Effector memory CD4-positive, alpha-beta T cell (primary cell): Measurements from ENCODE around the gene KCND2.

ENCODE experiments used
- DNase-seq, 3 donors: peaks; one replicate each; pipeline ENCODE4 v3.0.0-alpha.2; 2020
- H3K27ac ChIP-seq: 2 replicates; pipeline ENCODE4 v1.7.0; 2013; ENCODE audit warnings: mild to moderate bottlenecking, low read length, moderate library complexity; ENCODE audit not compliant: insufficient read depth, poor library complexity, severe bottlenecking
- H3K27me3 ChIP-seq: replicated peaks from 2 replicates; pipeline ENCODE4 v1.7.0; 2013; ENCODE audit warnings: mild to moderate bottlenecking, low read length; ENCODE audit not compliant: insufficient read depth, control insufficient read depth, poor library complexity, severe bottlenecking
- H3K36me3 ChIP-seq: 2 replicates; pipeline ENCODE4 v1.7.0; 2013; ENCODE audit warnings: mild to moderate bottlenecking, low read length, moderate library complexity; ENCODE audit not compliant: control insufficient read depth, insufficient read depth
- H3K4me1 ChIP-seq: 2 replicates; pipeline ENCODE4 v1.7.0; 2013; ENCODE audit warnings: low read length, mild to moderate bottlenecking; ENCODE audit not compliant: control insufficient read depth, insufficient read depth, poor library complexity, severe bottlenecking
- H3K4me3 ChIP-seq: 2 replicates; pipeline ENCODE4 v1.7.0; 2013; ENCODE audit warnings: low read length, low read depth, mild to moderate bottlenecking; ENCODE audit not compliant: insufficient read depth, poor library complexity, severe bottlenecking
- H3K9me3 ChIP-seq: 2 replicates; pipeline ENCODE4 v1.7.0; 2013; ENCODE audit warnings: mild to moderate bottlenecking, low read length, moderate library complexity; ENCODE audit not compliant: control insufficient read depth

The KCND2 gene

GRCh38 chr7:120603366-120603765, 330.4 kb downstream of the KCND2 start:
- no peaks in the 10 kb centered on the region for H3K36me3 ChIP-seq
- no peak for DNase-seq
- no peaks in the 10 kb centered on the region for H3K9me3 ChIP-seq
- no peaks in the 10 kb centered on the region for H3K27me3 ChIP-seq
- H3K4me1 ChIP-seq, result no peaks in the 10 kb centered on the region
- no peak overlapping the region for H3K27ac ChIP-seq
- H3K4me3 ChIP-seq, result no peak overlapping the region

- H3K27ac ChIP-seq, result no peak overlapping the region
- H3K4me1 ChIP-seq, result no peaks in the 10 kb centered on the region
- no peaks in the 10 kb centered on the region for H3K27me3 ChIP-seq
- H3K36me3 ChIP-seq, result no peaks in the 10 kb centered on the region
- H3K4me3 ChIP-seq, result no peak overlapping the region
- no peaks in the 10 kb centered on the region for H3K9me3 ChIP-seq
- DNase-seq, result no peak
Observed at GRCh38 chr7:120609136-120609753, 336.3 kb downstream of the KCND2 start.

DNA sequence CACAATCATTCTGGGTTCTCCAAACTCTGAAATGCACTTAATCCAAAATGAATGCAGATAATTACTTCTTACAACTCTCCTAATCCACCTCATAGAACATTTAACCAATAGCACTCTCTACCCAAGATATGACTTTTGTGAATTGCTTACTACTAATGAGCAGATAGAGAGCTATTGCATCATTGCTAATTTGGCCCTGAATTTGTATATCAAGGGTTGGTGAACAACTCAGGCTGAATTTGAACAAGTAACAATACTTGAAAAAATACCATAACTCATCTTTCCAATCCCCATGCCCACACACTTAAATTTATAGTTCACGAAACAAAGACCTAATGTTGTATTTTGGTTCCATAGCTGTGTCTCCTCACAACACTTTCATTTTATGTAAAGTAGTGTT, 339.0 kb downstream of the KCND2 start:
- DNase-seq, result no peak
- Histone ChIP-seq H3K4me3 (no peak overlapping the region), H3K27me3 (no peaks in the 10 kb centered on the region), H3K36me3 (no peaks in the 10 kb centered on the region), H3K9me3 (no peaks in the 10 kb centered on the region), H3K27ac (no peak overlapping the region), H3K4me1 (no peaks in the 10 kb centered on the region)

- Histone ChIP-seq H3K9me3 (no peaks in the 10 kb centered on the region), H3K4me3 (no peak overlapping the region), H3K27me3 (no peaks in the 10 kb centered on the region), H3K36me3 (no peaks in the 10 kb centered on the region), H3K27ac (no peak overlapping the region), H3K4me1 (no peaks in the 10 kb centered on the region)
- DNase-seq, result no peak
Observed at GRCh38 chr7:120615703-120616102, 342.7 kb downstream of the KCND2 start.

- H3K36me3 ChIP-seq, result no peaks in the 10 kb centered on the region
- H3K27ac ChIP-seq, result no peak overlapping the region
- no peaks in the 10 kb centered on the region for H3K4me1 ChIP-seq
- no peak for DNase-seq
- no peak overlapping the region for H3K4me3 ChIP-seq
- no peaks in the 10 kb centered on the region for H3K27me3 ChIP-seq
- H3K9me3 ChIP-seq, result no peaks in the 10 kb centered on the region
Observed at GRCh38 chr7:120617275-120617674, 344.3 kb downstream of the KCND2 start.

GRCh38 chr7:120628251-120628650, 355.3 kb downstream of the KCND2 start:
- H3K4me3 ChIP-seq, result no peak overlapping the region
- H3K36me3 ChIP-seq, result no peaks in the 10 kb centered on the region
- DNase-seq, result no peak
- H3K27ac ChIP-seq, result no peak overlapping the region
- no peaks in the 10 kb centered on the region for H3K27me3 ChIP-seq
- H3K4me1 ChIP-seq, result no peaks in the 10 kb centered on the region
- H3K9me3 ChIP-seq, result no peaks in the 10 kb centered on the region

- no peak for DNase-seq
- no peaks in the 10 kb centered on the region for H3K4me1 ChIP-seq
- no peaks in the 10 kb centered on the region for H3K27me3 ChIP-seq
- no peaks in the 10 kb centered on the region for H3K36me3 ChIP-seq
- H3K9me3 ChIP-seq, result no peaks in the 10 kb centered on the region
- no peak overlapping the region for H3K27ac ChIP-seq
- H3K4me3 ChIP-seq, result no peak overlapping the region
Observed at GRCh38 chr7:120639884-120640283, 366.9 kb downstream of the KCND2 start.

GRCh38 chr7:120645966-120646365, 373.0 kb downstream of the KCND2 start:
- Histone ChIP-seq H3K27ac (no peak overlapping the region), H3K4me3 (no peak overlapping the region), H3K9me3 (no peaks in the 10 kb centered on the region), H3K4me1 (no peaks in the 10 kb centered on the region), H3K36me3 (no peaks in the 10 kb centered on the region), H3K27me3 (no peaks in the 10 kb centered on the region)
- no peak for DNase-seq

GRCh38 chr7:120654241-120654640, 381.3 kb downstream of the KCND2 start:
- DNase-seq, result no peak
- no peaks in the 10 kb centered on the region for H3K36me3 ChIP-seq
- no peak overlapping the region for H3K4me3 ChIP-seq
- H3K9me3 ChIP-seq, result no peaks in the 10 kb centered on the region
- H3K27me3 ChIP-seq, result no peaks in the 10 kb centered on the region
- no peak overlapping the region for H3K27ac ChIP-seq
- H3K4me1 ChIP-seq, result no peaks in the 10 kb centered on the region

DNA sequence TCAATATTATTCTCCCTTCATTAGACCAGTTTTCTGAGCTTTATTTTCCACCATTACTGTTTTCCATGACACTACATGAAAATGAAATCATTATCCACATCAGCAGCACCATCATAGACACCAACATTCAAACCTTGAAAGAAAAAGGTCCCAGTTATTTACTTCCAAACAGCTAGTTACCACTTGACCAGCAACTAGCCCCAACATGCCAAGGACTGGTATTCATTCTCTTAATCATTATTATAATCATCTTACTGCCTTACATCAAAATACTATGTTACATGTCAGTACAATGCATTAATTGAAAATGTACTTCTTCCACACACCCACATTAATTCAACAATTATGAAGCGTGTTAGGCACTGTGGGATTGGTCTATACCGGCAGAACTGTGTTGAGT, 385.5 kb downstream of the KCND2 start:
- Histone ChIP-seq H3K4me1 (no peaks in the 10 kb centered on the region), H3K27me3 (no peaks in the 10 kb centered on the region), H3K36me3 (no peaks in the 10 kb centered on the region), H3K4me3 (no peak overlapping the region), H3K27ac (no peak overlapping the region), H3K9me3 (no peaks in the 10 kb centered on the region)
- no peak for DNase-seq
